IPS-NIHi11 (cell line): ENCODE measurements around the gene CPXM2.
A peak's percentile ranks its signal among the peaks of the same experiment; 100 is the strongest.

ENCODE experiments used
- DNase-seq: peaks from one replicate; pipeline ENCODE4 v3.0.0; 2012; ENCODE audit warnings: mixed read lengths, low spot score

The CPXM2 gene

DNA sequence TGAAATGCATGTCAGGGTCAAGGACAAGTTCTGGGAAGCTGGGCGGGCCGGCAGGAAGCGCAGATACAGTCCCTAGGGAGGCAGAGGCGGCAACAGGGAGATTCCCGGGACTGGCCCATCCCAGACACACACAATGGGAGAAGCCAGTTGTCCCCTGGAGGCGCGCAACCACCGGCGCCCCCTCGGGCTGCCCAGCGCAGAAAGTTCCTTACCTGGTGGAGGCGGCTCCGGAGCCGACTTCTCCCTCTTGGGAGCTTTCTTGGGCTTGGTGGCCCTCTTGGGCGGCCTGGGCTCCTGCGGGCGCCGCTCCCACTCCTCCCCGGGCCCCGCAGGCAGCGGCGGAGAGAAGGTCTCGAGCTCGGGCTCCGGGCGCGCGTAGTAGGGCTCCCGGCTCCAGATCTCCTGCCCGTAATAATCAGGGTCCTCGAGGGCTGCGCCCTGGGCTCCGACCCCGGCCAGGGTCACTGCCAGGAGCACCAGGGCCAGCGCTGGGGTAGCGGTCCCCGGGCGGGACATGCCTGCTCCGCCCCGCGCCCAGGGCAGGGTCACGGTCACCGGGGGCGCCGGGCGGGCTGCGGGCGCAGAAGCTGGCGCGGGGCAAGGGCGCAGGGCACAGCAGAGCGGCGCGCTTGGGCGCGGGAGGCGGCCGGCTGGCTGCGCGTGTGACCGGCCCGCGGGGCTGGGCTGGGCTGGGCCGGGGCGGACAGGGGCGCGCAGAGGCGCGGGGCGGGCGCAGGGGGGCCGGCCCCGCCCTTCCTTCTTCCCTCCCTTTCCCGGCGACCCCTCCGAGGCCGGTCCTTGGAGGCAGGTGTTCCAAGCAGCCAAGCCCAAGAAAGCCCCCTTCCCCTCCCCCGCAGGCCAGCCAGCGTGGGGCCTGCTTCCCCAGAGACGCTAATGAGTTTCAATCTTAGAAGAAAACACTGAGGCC, at the start of gene CPXM2:
Gene CPXM2 (minus strand): TSS at position 664 of the 928 bp plus-strand sequence. CDS start 148 bp downstream, at position 516.
- DNase-seq = peak; percentile 65

DNA sequence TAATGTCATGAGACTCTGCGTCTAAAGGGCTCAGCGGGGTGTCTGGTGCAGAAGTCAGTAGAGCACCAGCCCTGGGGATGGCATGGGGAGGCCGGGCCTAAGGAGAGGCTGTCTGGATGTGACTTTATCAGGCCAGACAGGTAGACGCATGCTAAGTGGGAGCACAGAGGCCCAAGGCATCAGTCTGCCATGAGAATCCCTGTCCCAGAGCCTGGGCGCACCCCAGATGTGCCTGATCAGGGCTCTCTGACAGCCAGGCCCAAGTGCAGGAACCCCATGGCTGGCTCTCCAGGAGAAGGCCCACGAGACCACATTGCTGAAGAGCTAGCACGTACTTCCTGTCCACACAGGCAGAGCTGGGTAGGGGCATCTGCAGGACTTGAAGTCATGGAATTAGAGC, 48.0 kb upstream of the CPXM2 start:
- DNase-seq = no peak

- DNase-seq = no peak
These were observed 47.3 kb upstream of the CPXM2 start for GRCh38 chr10:123938890-123939289.

DNA sequence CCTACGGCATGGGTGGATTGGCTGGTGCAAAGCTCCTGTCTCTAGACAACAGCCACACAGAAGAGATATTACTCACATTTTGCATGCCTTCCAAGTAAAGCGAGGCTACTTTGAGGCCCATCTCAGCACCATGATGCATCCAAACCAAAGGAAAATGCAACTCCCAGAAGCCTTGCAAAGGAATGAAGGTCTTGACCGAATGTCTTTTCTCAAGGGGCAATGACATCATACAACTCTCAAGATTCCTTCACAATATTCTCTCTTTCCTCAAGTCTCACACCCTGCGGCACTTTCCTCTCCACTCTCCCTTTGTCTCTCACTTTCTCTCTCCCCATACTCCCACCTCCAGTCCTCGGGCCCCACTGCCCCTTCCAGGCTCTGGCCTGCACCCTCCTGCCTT, 44.8 kb upstream of the CPXM2 start:
- no peak for DNase-seq

GRCh38 chr10:123935680-123936079, 44.1 kb upstream of the CPXM2 start:
- no peak for DNase-seq

DNA sequence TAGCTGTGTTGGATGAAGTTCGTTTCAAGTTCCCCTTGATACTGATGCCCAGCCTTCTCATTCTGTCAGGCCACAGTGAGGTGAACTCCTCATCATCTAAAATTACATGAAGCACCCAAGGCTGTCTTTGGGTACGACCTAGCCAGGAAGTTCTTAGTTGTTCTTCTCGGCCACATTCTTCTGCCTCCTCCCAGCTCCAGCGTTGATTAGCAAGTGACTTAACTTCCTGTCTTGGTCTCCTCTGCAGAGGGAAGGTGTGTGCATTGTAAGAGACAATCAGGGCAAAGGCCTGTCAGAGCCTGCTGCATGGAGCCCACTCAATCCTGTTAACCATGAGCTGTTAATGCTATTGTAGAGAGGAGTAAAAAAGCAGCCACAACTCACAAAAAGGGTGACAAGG, 43.2 kb upstream of the CPXM2 start:
- DNase-seq = no peak

- no peak for DNase-seq
These were observed 38.9 kb upstream of the CPXM2 start for GRCh38 chr10:123930340-123931001.

- DNase-seq = no peak
These were observed 38.2 kb upstream of the CPXM2 start for GRCh38 chr10:123929791-123930190.

DNA sequence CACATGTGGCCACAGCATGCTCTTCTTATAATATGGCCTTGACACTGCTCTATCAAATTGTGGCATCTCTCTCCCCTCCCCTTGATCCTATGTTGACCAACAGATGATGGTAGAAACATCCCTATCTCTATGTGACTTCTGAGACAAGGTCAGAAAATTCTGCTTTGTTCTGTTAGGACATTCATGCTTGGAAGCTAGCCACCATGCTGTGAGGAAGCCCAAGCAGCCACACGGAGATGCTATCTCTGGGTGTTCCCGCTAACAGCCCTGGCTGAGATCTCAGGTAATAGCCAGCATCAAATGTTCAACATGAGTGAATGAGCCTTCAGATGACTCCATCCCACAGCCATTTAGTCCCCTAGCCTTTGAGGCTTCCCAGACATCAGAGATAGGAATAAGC, 36.8 kb upstream of the CPXM2 start:
- no peak for DNase-seq

- DNase-seq = no peak
These were observed 35.0 kb upstream of the CPXM2 start for GRCh38 chr10:123926401-123927264.

DNA sequence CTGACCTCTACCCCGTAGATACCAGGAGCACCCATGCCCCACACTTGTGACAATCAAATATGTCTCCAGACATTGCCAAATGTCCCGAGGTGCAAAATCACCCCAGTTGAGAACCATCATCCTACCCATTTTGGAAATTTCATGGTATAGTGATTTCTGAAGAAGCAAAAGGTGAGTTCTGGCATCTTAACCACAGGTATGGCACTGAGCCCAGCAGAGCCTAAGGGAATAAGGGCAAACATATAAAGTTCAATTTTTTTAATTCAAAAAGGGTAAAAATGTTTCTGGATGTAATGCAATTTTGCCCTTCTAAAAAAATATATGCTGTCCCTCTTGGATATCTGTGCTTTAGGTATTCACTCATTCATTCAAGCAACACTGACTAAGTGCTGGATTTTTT, 30.5 kb upstream of the CPXM2 start:
- DNase-seq = no peak

DNA sequence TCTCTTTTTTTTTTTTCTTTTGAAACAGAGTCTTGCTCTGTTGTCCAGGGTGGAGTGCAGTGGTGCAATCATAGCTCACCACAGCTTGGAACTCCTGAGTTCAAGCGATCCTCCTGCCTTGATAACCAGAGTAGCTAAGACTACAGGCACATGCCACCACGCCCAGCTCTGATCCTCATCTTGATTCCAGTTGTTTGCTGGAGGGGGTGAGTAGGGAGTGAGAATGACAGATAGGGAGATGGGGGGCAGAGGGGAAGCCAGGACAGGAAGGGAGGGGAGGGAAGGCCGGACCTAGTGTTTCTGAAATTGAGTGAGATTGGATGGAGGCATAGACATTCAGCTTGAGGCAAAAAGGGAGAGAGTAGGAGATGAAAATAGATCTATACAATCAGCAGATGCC, 25.2 kb upstream of the CPXM2 start:
- DNase-seq = no peak

DNA sequence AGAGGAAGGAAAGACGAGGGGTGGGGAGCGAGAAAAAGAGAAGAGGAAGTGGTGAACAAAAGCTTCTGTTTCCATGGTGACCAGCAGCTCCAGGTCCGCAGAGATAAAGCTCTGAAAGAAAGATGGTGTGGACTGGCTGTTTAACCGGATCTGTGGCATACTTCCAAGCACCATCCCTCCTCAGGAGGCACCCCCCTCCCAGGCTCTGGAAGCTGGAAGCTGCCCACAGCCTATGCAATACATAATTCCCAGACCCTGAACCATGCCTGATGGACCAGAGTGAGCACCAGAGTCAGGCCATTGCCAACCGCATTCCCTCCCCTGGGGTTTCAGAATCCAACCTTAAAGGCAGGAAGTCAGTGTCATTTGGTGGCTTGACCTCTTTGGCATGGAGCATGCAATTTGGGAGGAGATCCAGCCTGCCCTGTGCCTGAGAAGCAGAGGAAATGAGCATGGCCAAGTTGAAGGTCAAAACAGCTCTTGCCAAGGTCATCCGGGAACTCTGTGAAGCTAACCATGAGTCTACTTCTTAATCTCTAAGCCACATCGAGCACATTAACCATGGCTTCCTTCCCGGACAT, 22.2 kb upstream of the CPXM2 start:
- peak; percentile 42 for DNase-seq

DNA sequence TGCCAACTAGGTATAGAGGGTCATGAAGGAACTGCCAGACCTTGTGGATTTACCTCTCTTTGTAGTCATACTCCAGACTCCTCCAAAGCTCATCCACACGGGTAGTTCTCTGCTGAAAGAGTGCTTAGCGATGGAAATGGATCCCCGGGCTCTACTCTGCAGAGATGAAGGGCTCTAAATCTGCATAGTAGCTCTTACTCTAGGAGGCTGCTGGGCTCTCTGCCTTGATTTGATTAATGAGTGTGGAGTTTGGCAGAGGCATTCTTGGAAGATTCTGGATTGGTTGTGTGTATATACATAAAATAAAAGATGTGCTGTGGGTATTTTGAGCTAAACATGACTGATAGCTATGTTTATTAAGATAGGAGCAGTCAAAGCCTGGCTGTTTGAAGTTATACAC, 21.3 kb upstream of the CPXM2 start:
- no peak for DNase-seq

GRCh38 chr10:123912466-123912865, 20.9 kb upstream of the CPXM2 start:
- no peak for DNase-seq

DNA sequence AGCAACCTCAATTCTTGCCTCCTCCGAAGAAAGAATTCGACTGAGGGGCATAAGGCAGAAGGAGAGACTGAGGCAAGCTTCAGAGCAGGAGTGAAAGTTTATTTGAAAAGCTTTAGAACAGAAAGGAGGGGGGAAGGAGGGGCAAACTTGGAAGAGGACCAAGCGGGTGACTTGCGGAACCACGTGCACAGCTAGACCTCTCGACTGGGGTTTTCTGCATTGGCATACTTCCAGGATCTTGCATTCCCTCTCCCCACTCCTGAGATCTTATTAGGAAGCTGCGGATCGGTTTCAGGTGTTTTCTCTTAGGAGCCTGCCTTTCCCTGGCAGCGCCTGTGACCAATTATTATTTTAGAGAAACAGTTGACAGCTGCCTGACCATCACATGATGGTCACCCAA, 20.3 kb upstream of the CPXM2 start:
- DNase-seq = no peak

GRCh38 chr10:123909866-123910265, 18.3 kb upstream of the CPXM2 start:
- DNase-seq = no peak

- no peak for DNase-seq
These were observed 17.8 kb upstream of the CPXM2 start for GRCh38 chr10:123909426-123909825.

GRCh38 chr10:123908379-123908778, 16.8 kb upstream of the CPXM2 start:
- no peak for DNase-seq

DNA sequence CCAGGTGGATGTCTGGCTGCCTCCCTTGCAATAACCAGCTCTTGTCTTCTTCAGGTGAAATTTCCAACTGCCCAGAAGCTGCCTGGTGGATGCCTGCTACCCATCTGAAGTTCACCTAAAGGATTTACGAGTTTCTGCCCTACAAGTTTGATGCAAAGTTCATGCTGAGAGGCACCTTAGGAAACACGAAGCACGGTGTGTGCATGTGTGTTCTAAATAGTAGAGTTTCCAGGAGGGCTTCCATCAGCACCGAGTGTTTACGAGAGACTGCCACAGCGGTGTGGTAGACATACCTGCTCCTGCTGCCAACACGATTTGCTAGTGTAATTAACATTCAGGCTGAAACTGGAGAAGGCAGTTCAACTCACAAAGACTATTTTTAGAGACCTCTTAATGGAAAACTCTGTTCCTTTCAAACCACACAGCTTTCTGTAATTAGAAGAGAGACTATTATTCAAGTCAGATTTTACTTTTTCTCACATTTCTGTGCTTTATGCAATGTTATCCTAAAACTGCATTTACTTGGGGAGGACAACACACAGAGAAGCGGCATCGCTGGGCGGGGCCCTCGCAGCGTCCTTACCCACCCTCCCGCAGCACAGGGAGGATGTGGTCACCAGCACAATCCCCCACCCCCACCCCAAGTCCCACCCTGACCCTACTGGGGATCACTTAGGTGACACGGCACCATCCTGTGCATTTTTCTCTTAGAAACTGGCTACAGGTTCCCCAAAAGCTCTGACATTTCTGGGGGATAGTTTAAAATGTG, 15.5 kb upstream of the CPXM2 start:
- no peak for DNase-seq

GRCh38 chr10:123906296-123906695, 14.7 kb upstream of the CPXM2 start:
- DNase-seq = no peak
